ENCODE measurements around the gene DOCK7. TPM values are rescaled to one million over a fixed set of nuclear protein-coding genes. Genes with fewer than 3 reads are reported as not detected.
"Not testable (repeated sequence)": the region's sequence is repeated elsewhere in the genome, so short reads cannot be mapped to it uniquely, and the experiment has no call there.

DOCK7 gene
- total and polyA plus RNA-seq, 2 of the 8 experiments (the other 6 are each of a cell fraction or from before 2014, with no cell fraction given) = 10.2 to 33.7 TPM

- H3K36me3 ChIP-seq (ENCODE audit: control insufficient read depth in 2 of 4, insufficient read depth in 4 of 4, low read length in 3 of 4); H3K14ac ChIP-seq (ENCODE audit: insufficient read length); H4K8ac ChIP-seq (ENCODE audit: extremely low read depth, insufficient read depth, low read length); FAIRE-seq; H2BK5ac ChIP-seq (ENCODE audit: low read depth, low read length); H3K27me3 ChIP-seq (replicated peaks in 1 of 4; ENCODE audit: control insufficient read depth in 3 of 4, extremely low read depth in 1 of 4, insufficient read depth in 3 of 4, low read length in 3 of 4); CTCF ChIA-PET (ENCODE audit: partially characterized antibody); H3K9ac ChIP-seq (replicated peaks in 1 of 4; ENCODE audit: extremely low read depth in 1 of 4, low read depth in 3 of 4, low read length in 3 of 4); H4K91ac ChIP-seq (replicated peaks; ENCODE audit: insufficient read length, low read length); H2AFZ ChIP-seq (ENCODE audit: low read length); H2BK12ac ChIP-seq (ENCODE audit: low read depth, low read length); H3K4ac ChIP-seq (replicated peaks; ENCODE audit: insufficient read length, low read depth, low read length); H3K23ac ChIP-seq (ENCODE audit: insufficient read length); POLR2A ChIA-PET (ENCODE audit: partially characterized antibody); H3K23me2 ChIP-seq (ENCODE audit: low read depth, low read length); H3K9me3 ChIP-seq (ENCODE audit: insufficient read depth in 2 of 2, low read depth in 1 of 2, low read length in 1 of 2); H2BK15ac ChIP-seq (ENCODE audit: low read length); H3K4me1 ChIP-seq (replicated peaks in 1 of 4; ENCODE audit: control insufficient read depth in 3 of 4, insufficient read depth in 4 of 4, low read length in 3 of 4); H3K4me3 ChIP-seq (ENCODE audit: extremely low read depth in 1 of 4, insufficient read depth in 2 of 4, low read depth in 3 of 4, low read length in 4 of 4); H3K56ac ChIP-seq (replicated peaks; ENCODE audit: insufficient read length, low read depth, low read length); H3K79me2 ChIP-seq (ENCODE audit: control insufficient read depth in 1 of 2, insufficient read depth in 2 of 2, low read length in 2 of 2); H4K5ac ChIP-seq (ENCODE audit: insufficient read length, low read depth, low read length); H2BK20ac ChIP-seq (ENCODE audit: low read length); H3K18ac ChIP-seq (ENCODE audit: extremely low read depth, low read length); DNase-seq (ENCODE audit: low read depth in 1 of 2, low spot score in 2 of 2); H2AK5ac ChIP-seq (ENCODE audit: low read depth, low read length); H3K4me2 ChIP-seq (ENCODE audit: insufficient read depth in 1 of 2, low read depth in 2 of 2, low read length in 2 of 2); H3K79me1 ChIP-seq (ENCODE audit: low read depth, low read length); H2BK120ac ChIP-seq (replicated peaks; ENCODE audit: low read depth, low read length); H4K20me1 ChIP-seq (replicated peaks in 1 of 2; ENCODE audit: control insufficient read depth in 1 of 2, insufficient read depth in 2 of 2, low read length in 2 of 2); H3K27ac ChIP-seq (ENCODE audit: low read depth, low read length): not testable (repeated sequence)
- WGBS, 2 experiments (ENCODE audit: extremely low coverage in 1 of 2, insufficient coverage in 1 of 2, insufficient read length in 1 of 2, insufficient replicate concordance in 2 of 2, low coverage in 1 of 2, low lambda C conversion rate in 2 of 2, missing lambda C conversion rate in 1 of 2) = 96% methylated on average over 4 of the region's 4 CpGs; no CpG with 5 or more reads in 1 of the 2 experiments
These were observed 116.7 kb downstream of the DOCK7 start for GRCh38 chr1:62571517-62571916.

DNA sequence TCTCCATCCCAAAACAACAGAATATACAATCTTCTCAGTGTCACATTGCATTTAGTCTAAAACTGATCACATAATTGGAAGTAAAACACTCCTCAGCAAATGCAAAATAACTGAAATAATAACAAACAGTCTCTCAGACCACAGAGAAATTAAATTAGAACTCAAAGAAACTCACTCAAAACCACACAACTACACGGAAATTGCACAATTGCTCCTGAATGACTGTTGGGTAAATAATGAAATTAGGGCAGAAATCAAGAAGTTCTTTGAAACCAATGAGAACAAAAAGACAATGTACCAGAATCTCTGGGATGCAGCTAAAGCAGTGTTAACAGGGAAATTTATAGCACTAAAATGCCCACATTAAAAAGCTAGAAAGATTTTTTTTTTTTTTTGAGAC is 120.3 kb downstream of the DOCK7 start:
- DNase-seq (ENCODE audit: low read depth in 1 of 2, low spot score in 2 of 2); H3K18ac ChIP-seq (ENCODE audit: extremely low read depth, low read length); H2BK120ac ChIP-seq (replicated peaks; ENCODE audit: low read depth, low read length); H3K79me2 ChIP-seq (ENCODE audit: control insufficient read depth in 1 of 2, insufficient read depth in 2 of 2, low read length in 2 of 2); H3K4me3 ChIP-seq (ENCODE audit: extremely low read depth in 1 of 4, insufficient read depth in 2 of 4, low read depth in 3 of 4, low read length in 4 of 4); H4K91ac ChIP-seq (replicated peaks; ENCODE audit: insufficient read length, low read length); H2BK15ac ChIP-seq (ENCODE audit: low read length); H2BK20ac ChIP-seq (ENCODE audit: low read length); H2AK5ac ChIP-seq (ENCODE audit: low read depth, low read length); H3K23me2 ChIP-seq (ENCODE audit: low read depth, low read length); H3K4ac ChIP-seq (replicated peaks; ENCODE audit: insufficient read length, low read depth, low read length); H2BK5ac ChIP-seq (ENCODE audit: low read depth, low read length); H3K14ac ChIP-seq (ENCODE audit: insufficient read length); H3K23ac ChIP-seq (ENCODE audit: insufficient read length); H3K79me1 ChIP-seq (ENCODE audit: low read depth, low read length); H2AFZ ChIP-seq (ENCODE audit: low read length); H4K8ac ChIP-seq (ENCODE audit: extremely low read depth, insufficient read depth, low read length); H4K5ac ChIP-seq (ENCODE audit: insufficient read length, low read depth, low read length); H3K36me3 ChIP-seq (ENCODE audit: control insufficient read depth in 2 of 4, insufficient read depth in 4 of 4, low read length in 3 of 4); H2BK12ac ChIP-seq (ENCODE audit: low read depth, low read length); H3K56ac ChIP-seq (replicated peaks; ENCODE audit: insufficient read length, low read depth, low read length); H3K27ac ChIP-seq (ENCODE audit: low read depth, low read length); H3K4me2 ChIP-seq (ENCODE audit: insufficient read depth in 1 of 2, low read depth in 2 of 2, low read length in 2 of 2); H4K20me1 ChIP-seq (replicated peaks in 1 of 2; ENCODE audit: control insufficient read depth in 1 of 2, insufficient read depth in 2 of 2, low read length in 2 of 2); H3K27me3 ChIP-seq (replicated peaks in 1 of 4; ENCODE audit: control insufficient read depth in 3 of 4, extremely low read depth in 1 of 4, insufficient read depth in 3 of 4, low read length in 3 of 4); H3K9me3 ChIP-seq (ENCODE audit: insufficient read depth in 2 of 2, low read depth in 1 of 2, low read length in 1 of 2); FAIRE-seq; H3K9ac ChIP-seq (replicated peaks in 1 of 4; ENCODE audit: extremely low read depth in 1 of 4, low read depth in 3 of 4, low read length in 3 of 4); H3K4me1 ChIP-seq (replicated peaks in 1 of 4; ENCODE audit: control insufficient read depth in 3 of 4, insufficient read depth in 4 of 4, low read length in 3 of 4): not testable (repeated sequence)
- CTCF ChIA-PET (ENCODE audit: partially characterized antibody) = interaction anchor here (0.7 to 1.1 kb wide), 2 partner anchors 14 to 181 kb away, joined by 3 to 4 read pairs; no protein-coding TSS in a partner anchor
- 79% methylated on average over 1 of the region's 1 CpG; no CpG with 5 or more reads in 1 of the 2 experiments for WGBS, 2 experiments (ENCODE audit: extremely low coverage in 1 of 2, insufficient coverage in 1 of 2, insufficient read length in 1 of 2, insufficient replicate concordance in 2 of 2, low coverage in 1 of 2, low lambda C conversion rate in 2 of 2, missing lambda C conversion rate in 1 of 2)
- POLR2A ChIA-PET (ENCODE audit: partially characterized antibody) = interaction anchor here (0.6 kb wide), 1 partner anchor 237 kb away, joined by 3 read pairs; no protein-coding TSS in a partner anchor

Measured in H1 (cell line).